Subcutaneous abdominal adipose tissue (tissue), 5 donors: ENCODE measurements around the gene CEP152.
A peak's percentile ranks its signal among the peaks of the same experiment; 100 is the strongest.
"Not testable (repeated sequence)": the region's sequence is repeated elsewhere in the genome, so short reads cannot be mapped to it uniquely, and the experiment has no call there.

ENCODE experiments used
- H3K27ac ChIP-seq: one replicate; pipeline ENCODE4 v1.7.0; 2013; ENCODE audit warnings: low read depth, mild to moderate bottlenecking, inconsistent platforms, low read length, moderate library complexity
- H3K27me3 ChIP-seq, 5 donors: one replicate each; pipeline ENCODE4 v1.7.0; 2013; ENCODE audit warnings: low read length in 5 of 5, inconsistent platforms in 1 of 5; ENCODE audit not compliant: control insufficient read depth in 5 of 5, insufficient read depth in 4 of 5
- H3K36me3 ChIP-seq, 5 donors: one replicate each; pipeline ENCODE4 v1.7.0; 2013; ENCODE audit warnings: low read length in 5 of 5; ENCODE audit not compliant: control insufficient read depth in 5 of 5, insufficient read depth in 5 of 5
- H3K4me1 ChIP-seq, 5 donors: one replicate each; pipeline ENCODE4 v1.7.0; 2013; ENCODE audit warnings: low read length in 5 of 5, mild to moderate bottlenecking in 3 of 5, moderate library complexity in 1 of 5; ENCODE audit not compliant: control insufficient read depth in 5 of 5, insufficient read depth in 5 of 5
- H3K4me3 ChIP-seq, 5 donors: one replicate each; pipeline ENCODE4 v1.7.0; 2013; ENCODE audit warnings: low read length in 5 of 5, low read depth in 1 of 5
- H3K9ac ChIP-seq, 5 donors: one replicate each; pipeline ENCODE4 v1.7.0; 2013; ENCODE audit warnings: low read length in 5 of 5, mild to moderate bottlenecking in 4 of 5, moderate library complexity in 3 of 5
- H3K9me3 ChIP-seq, 5 donors: one replicate each; pipeline ENCODE4 v1.7.0; 2013; ENCODE audit warnings: low read length in 5 of 5; ENCODE audit not compliant: control insufficient read depth in 5 of 5
- donor health status: healthy.
- donor health status: healthy.
- donor health status: healthy.
- donor health status: healthy.
- donor health status: healthy.

The CEP152 gene, protein sequence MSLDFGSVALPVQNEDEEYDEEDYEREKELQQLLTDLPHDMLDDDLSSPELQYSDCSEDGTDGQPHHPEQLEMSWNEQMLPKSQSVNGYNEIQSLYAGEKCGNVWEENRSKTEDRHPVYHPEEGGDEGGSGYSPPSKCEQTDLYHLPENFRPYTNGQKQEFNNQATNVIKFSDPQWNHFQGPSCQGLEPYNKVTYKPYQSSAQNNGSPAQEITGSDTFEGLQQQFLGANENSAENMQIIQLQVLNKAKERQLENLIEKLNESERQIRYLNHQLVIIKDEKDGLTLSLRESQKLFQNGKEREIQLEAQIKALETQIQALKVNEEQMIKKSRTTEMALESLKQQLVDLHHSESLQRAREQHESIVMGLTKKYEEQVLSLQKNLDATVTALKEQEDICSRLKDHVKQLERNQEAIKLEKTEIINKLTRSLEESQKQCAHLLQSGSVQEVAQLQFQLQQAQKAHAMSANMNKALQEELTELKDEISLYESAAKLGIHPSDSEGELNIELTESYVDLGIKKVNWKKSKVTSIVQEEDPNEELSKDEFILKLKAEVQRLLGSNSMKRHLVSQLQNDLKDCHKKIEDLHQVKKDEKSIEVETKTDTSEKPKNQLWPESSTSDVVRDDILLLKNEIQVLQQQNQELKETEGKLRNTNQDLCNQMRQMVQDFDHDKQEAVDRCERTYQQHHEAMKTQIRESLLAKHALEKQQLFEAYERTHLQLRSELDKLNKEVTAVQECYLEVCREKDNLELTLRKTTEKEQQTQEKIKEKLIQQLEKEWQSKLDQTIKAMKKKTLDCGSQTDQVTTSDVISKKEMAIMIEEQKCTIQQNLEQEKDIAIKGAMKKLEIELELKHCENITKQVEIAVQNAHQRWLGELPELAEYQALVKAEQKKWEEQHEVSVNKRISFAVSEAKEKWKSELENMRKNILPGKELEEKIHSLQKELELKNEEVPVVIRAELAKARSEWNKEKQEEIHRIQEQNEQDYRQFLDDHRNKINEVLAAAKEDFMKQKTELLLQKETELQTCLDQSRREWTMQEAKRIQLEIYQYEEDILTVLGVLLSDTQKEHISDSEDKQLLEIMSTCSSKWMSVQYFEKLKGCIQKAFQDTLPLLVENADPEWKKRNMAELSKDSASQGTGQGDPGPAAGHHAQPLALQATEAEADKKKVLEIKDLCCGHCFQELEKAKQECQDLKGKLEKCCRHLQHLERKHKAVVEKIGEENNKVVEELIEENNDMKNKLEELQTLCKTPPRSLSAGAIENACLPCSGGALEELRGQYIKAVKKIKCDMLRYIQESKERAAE (N-terminal part only)

DNA sequence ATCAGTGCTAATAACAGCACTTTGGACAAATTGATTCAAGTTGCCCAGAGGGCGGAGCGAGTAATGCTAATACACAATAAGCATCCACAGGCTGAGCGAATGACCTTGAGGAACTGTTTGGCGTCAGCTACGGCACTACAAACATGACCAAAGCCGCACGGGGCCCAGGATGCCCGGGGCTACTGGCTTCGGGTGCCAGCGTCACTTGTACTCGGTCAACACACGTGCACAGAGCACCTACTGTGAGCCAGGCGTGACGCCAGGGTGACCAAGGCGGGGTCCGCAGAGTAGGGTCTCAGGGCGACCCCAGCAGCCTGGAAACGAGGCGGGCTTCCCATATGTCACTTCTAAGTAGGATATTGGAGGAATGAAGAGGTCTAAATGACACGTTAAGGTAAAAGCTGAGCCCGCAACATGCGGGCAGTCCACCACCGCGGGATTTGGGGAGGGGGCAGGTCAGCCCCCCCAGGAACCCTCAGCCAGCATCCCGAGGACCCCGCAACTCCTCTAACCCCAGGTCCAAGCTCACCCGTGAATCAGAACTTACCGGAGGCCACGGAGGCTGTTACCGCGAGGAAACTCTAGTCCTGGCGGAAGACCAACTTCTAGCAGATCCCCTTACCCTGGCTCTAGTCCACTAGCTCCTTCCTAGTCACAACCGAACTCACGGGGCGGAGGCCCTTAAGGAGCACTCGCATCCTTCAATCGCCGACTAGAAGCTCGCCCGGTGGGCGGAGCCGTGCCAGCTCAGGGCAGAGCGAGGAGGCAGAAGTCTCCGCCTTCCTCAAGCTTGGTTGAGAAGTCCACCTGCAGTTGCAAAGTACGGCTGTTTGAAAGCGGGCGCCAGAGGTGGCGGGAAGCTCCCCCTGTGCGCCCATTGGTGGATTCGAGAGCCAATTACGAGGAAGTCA, at the start of gene CEP152:
Gene CEP152, minus strand, starts transcription at position 656 of the 911 bp plus-strand sequence. CDS start 5,420 bp downstream, outside the sequence.
- peaks cover 0 to 26% (median 26%) of the 10 kb centered on the region in 5 donors for H3K4me1 ChIP-seq
- no peak within 1 kb of the TSS for H3K27ac ChIP-seq
- no peaks in the 10 kb centered on the region for H3K9me3 ChIP-seq
- H3K27me3 ChIP-seq, result no peaks in the 10 kb centered on the region
- H3K4me3 ChIP-seq, result peak within 1 kb of the TSS; percentile 80 to 86 (median 81)
- H3K9ac ChIP-seq, result peak within 1 kb of the TSS in 4 of 5 donors; percentile 66 to 78 (median 76)
- H3K36me3 ChIP-seq, result no peaks in the 10 kb centered on the region

DNA sequence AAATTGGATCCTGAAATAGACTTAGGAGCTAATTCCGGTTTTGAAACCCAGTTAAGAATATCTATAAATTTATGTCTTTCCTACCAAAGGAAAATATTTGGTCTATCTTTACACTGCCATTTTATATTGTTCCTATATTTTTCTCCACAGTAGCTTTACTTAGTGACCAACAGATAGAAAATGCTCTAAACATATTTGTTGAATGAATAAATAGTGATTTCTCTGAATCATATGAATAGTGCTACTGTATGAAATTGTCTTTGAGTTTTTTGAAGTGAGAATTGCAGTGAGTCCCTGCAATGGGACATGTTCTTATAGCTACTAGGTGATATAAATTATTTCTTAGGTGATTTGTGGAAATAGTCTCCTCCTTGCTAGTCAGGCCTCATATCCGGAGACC, 48.6 kb upstream of the CEP152 start:
- H3K27me3 ChIP-seq, result no peaks in the 10 kb centered on the region
- no peaks in the 10 kb centered on the region for H3K9me3 ChIP-seq
- peaks cover 0 to 12% (median 9%) of the 10 kb centered on the region in 5 donors for H3K4me1 ChIP-seq
- no peak overlapping the region for H3K4me3 ChIP-seq
- no peak overlapping the region for H3K27ac ChIP-seq
- H3K36me3 ChIP-seq, result no peaks in the 10 kb centered on the region
- H3K9ac ChIP-seq, result no peak overlapping the region

DNA sequence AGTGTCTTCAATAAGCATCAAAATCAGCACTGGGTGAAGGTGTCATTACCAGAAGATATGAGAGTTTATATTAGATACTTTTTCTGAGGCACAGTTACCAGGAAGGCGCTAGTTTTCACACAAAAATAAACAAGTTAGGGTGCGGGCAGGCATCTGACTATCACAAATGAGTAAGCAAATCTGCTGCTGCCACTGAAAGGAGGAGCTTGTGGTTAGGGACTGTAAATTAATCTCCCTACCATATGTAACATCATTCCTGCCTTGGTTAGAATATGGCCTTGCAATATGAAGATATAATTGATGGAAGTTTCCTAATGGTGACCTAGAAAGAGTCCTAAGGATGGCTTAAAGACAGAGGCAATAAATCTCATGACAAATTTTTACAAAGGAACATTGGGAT, 47.5 kb upstream of the CEP152 start:
- Histone ChIP-seq H3K4me3 (no peak overlapping the region), H3K9ac (no peak overlapping the region), H3K27me3 (no peaks in the 10 kb centered on the region), H3K9me3 (no peaks in the 10 kb centered on the region), H3K36me3 (no peaks in the 10 kb centered on the region), H3K27ac (no peak overlapping the region), H3K4me1 (peaks cover 0 to 12% (median 9%) of the 10 kb centered on the region in 5 donors)

DNA sequence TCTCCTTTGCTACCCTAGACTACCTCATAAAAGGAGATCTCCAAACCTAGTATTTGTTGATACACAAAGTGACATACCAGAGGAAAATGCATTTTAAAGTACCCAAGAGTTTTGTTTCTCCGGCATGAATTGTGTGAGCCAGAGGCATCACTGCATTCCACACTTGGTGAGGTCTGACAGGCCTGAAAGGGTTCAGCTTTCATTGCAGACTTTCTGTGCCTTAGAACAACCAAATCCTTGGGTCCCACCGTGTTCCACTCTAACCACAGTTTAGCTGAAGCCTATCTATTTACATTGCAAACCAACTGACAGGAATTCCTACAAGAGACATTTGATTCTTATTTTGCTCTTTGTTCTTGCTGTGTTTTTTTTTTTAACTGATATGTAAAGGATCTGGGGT, 46.1 kb upstream of the CEP152 start:
- Histone ChIP-seq H3K4me3 (no peak overlapping the region), H3K27ac (no peak overlapping the region), H3K9me3 (no peaks in the 10 kb centered on the region), H3K9ac (no peak overlapping the region), H3K4me1 (peaks cover 0 to 12% (median 9%) of the 10 kb centered on the region in 5 donors), H3K27me3 (no peaks in the 10 kb centered on the region), H3K36me3 (no peaks in the 10 kb centered on the region)

DNA sequence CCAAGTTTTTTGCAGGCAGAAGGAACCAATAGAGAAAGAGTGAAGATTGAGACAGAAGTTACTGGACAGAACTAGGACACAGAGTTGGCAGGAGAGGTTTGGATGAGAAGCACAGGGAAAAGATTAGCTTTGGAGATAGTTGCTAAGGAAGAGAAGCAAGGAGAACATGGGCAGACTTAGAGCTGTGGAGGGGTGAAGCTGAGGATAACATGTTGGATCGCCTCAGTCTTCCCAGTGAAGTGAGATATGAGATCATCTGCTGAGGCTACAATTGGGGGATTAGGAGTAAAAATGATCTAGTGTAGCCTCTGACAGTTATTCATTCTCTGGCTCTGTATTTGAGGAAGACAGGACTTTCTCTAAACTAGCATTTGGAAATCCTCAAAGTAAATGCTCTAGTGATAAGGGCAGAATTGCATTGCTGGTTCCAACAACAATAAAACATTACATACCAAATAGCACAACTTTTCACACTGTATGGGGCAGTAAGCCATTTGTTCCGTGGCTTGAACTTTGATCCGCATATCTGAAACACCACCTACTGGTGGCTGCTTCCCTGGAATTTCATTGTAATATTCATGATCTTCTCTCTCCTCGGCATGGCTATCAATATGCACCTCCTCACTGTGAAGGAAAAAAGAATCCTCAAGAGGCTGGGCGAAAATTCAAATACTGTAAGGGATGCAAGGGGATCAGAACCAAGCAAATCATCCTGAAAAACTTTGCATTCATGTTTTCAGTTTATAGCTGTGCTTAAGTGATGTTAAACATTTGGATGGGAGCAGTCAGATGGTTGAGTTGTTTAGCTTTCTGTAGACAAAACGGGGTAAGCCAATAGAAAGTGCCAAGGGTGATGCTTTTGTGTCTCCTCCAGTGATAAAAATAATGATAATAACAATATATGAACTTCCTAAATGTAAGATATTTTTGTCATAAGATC, 44.9 kb upstream of the CEP152 start:
- no peaks in the 10 kb centered on the region for H3K9me3 ChIP-seq
- no peak overlapping the region for H3K9ac ChIP-seq
- H3K27ac ChIP-seq, result no peak overlapping the region
- no peak overlapping the region for H3K4me3 ChIP-seq
- H3K36me3 ChIP-seq, result no peaks in the 10 kb centered on the region
- H3K4me1 ChIP-seq, result peaks cover 0 to 12% (median 9%) of the 10 kb centered on the region in 5 donors
- H3K27me3 ChIP-seq, result no peaks in the 10 kb centered on the region

DNA sequence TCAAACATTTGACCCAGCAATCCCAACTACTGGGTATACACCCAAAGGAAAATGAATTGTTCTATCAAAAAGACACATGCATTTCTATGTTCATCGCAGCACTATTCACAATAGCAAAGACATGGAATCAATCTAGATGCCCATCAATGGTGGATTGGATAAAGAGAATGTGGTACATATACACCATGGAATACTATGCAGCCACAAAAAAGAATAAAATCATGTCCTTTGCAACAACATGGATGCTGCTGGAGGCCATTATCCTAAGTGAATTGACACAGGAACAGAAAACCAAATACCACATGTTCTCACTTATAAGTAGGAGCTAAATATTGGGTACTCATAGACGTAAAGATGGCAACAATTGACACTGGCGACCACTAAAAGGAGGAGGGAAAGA, 43.6 kb upstream of the CEP152 start:
- peaks cover 0 to 12% (median 9%) of the 10 kb centered on the region in 5 donors for H3K4me1 ChIP-seq
- not testable (repeated sequence) for H3K4me3 ChIP-seq, H3K27me3 ChIP-seq, H3K36me3 ChIP-seq, H3K9me3 ChIP-seq, H3K27ac ChIP-seq, H3K9ac ChIP-seq

DNA sequence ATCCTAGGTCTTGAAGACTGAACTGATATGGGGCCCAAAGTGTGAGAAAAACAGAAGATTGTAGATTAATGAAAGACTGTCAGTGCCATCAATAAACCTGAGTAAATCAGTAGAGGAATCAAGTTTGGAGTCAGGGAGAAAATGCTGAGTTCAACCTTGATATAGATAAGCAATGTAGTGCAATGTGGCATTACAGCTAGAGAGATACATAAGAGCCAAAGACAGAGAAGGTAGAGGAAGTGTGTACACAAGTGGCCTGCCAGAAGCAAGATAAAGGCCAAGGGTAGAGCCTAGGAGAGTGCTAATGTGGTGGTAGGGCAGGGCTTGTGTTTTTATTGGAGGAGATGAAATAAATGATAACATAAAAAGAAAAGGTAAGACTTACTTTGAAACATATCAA, 41.1 kb upstream of the CEP152 start:
- Histone ChIP-seq H3K4me1 (peaks cover 0 to 12% (median 9%) of the 10 kb centered on the region in 5 donors), H3K9me3 (no peaks in the 10 kb centered on the region), H3K27ac (no peak overlapping the region)

DNA sequence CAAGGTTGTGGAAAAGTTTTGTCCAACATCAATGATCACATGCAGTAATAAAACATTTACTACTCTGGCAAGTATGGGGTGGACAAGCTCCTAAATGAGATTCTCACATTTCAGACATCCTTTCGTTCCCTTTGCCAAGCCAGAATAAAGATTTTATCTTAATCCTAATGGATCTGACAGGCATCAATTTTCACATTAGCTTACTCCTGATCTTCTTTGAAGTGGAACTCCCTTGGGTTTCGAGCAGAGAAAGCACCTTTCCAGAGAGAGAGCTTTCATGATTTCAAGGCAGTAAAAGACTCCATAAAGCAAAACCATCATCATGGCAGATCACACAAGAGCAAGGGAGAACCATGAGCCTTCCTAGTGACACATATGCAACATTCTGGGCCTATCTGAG, 39.8 kb upstream of the CEP152 start:
- no peaks in the 10 kb centered on the region for H3K36me3 ChIP-seq
- H3K9me3 ChIP-seq, result no peaks in the 10 kb centered on the region
- no peak overlapping the region for H3K27ac ChIP-seq
- no peaks in the 10 kb centered on the region for H3K27me3 ChIP-seq
- peaks cover 0 to 6% (median 4%) of the 10 kb centered on the region in 5 donors for H3K4me1 ChIP-seq
- H3K9ac ChIP-seq, result no peak overlapping the region
- no peak overlapping the region for H3K4me3 ChIP-seq

More for the DNA sequence above, 41.1 kb upstream of the CEP152 start:
- no peaks in the 10 kb centered on the region for H3K27me3 ChIP-seq
- no peak overlapping the region for H3K4me3 ChIP-seq
- no peaks in the 10 kb centered on the region for H3K36me3 ChIP-seq
- no peak overlapping the region for H3K9ac ChIP-seq
